RCC 7860 (cell line): ENCODE data around the gene N4BP2.

Experiments
- DNase-seq: peaks from one replicate; pipeline ENCODE4 v3.0.0-alpha.2; 2015; ENCODE audit warnings: low spot score
- FAIRE-seq: peaks from 2 replicates; lab custom pipeline; 2012; peaks lifted over from hg19 to GRCh38; lab: Jason Lieb, UNC

The N4BP2 gene

GRCh38 chr4:40149960-40150385, 93.3 kb downstream of the N4BP2 start:
- FAIRE-seq, result peak; percentile 79

GRCh38 chr4:40150932-40151331, 94.3 kb downstream of the N4BP2 start:
- FAIRE-seq, result no peak
- peak; percentile 43 for DNase-seq

More at GRCh38 chr4:40149960-40150385, 93.3 kb downstream of the N4BP2 start:
- DNase-seq, result peak; percentile 65

- DNase-seq (no peak), FAIRE-seq (no peak)
Observed at GRCh38 chr4:40152637-40153036, 96.0 kb downstream of the N4BP2 start.

GRCh38 chr4:40157436-40157835, 100.8 kb downstream of the N4BP2 start:
- FAIRE-seq (no peak), DNase-seq (no peak)

GRCh38 chr4:40160258-40160657, 103.6 kb downstream of the N4BP2 start:
- FAIRE-seq (no peak), DNase-seq (no peak)

GRCh38 chr4:40164459-40164858, 107.8 kb downstream of the N4BP2 start:
- DNase-seq (no peak), FAIRE-seq (no peak)

- no peak for FAIRE-seq
- DNase-seq, result no peak
Observed at GRCh38 chr4:40165916-40166315, 109.3 kb downstream of the N4BP2 start.

- DNase-seq (no peak), FAIRE-seq (peak; percentile 10)
Observed at GRCh38 chr4:40168070-40168469, 111.4 kb downstream of the N4BP2 start.

- no peak for DNase-seq
- no peak for FAIRE-seq
Observed at GRCh38 chr4:40170588-40170987, 113.9 kb downstream of the N4BP2 start.

- no peak for FAIRE-seq
- no peak for DNase-seq
Observed at GRCh38 chr4:40173470-40173875, 116.8 kb downstream of the N4BP2 start.

GRCh38 chr4:40176602-40177001, 120.0 kb downstream of the N4BP2 start:
- FAIRE-seq, result no peak
- DNase-seq, result no peak

GRCh38 chr4:40177591-40177990, 120.9 kb downstream of the N4BP2 start:
- DNase-seq, result no peak
- no peak for FAIRE-seq

GRCh38 chr4:40178672-40179071, 122.0 kb downstream of the N4BP2 start:
- no peak for FAIRE-seq

GRCh38 chr4:40179360-40179759, 122.7 kb downstream of the N4BP2 start:
- DNase-seq, result no peak
- no peak for FAIRE-seq

More at GRCh38 chr4:40178672-40179071, 122.0 kb downstream of the N4BP2 start:
- no peak for DNase-seq

- DNase-seq (peak; percentile 46), FAIRE-seq (peak; percentile 39)
Observed at GRCh38 chr4:40180356-40180755, 123.7 kb downstream of the N4BP2 start.

- FAIRE-seq (no peak), DNase-seq (no peak)
Observed at GRCh38 chr4:40182001-40182400, 125.4 kb downstream of the N4BP2 start.

- no peak for DNase-seq
- no peak for FAIRE-seq
Observed at GRCh38 chr4:40182954-40183353, 126.3 kb downstream of the N4BP2 start.

GRCh38 chr4:40183615-40184411, 127.2 kb downstream of the N4BP2 start:
- FAIRE-seq, result no peak

GRCh38 chr4:40185830-40186664, 129.4 kb downstream of the N4BP2 start:
- FAIRE-seq (peak; percentile 65), DNase-seq (peak; percentile 28)

More at GRCh38 chr4:40183615-40184411, 127.2 kb downstream of the N4BP2 start:
- no peak for DNase-seq

- DNase-seq (no peak), FAIRE-seq (no peak)
Observed at GRCh38 chr4:40186665-40187014, 130.0 kb downstream of the N4BP2 start.

- no peak for FAIRE-seq
Observed at GRCh38 chr4:40187386-40187906, 130.8 kb downstream of the N4BP2 start.

GRCh38 chr4:40190019-40190418, 133.4 kb downstream of the N4BP2 start:
- FAIRE-seq (no peak), DNase-seq (no peak)

More at GRCh38 chr4:40187386-40187906, 130.8 kb downstream of the N4BP2 start:
- DNase-seq, result no peak
